HG03469 (cell line): ENCODE measurements around the gene IL17D.
"Not testable (repeated sequence)": the region's sequence is repeated elsewhere in the genome, so short reads cannot be mapped to it uniquely, and the experiment has no call there.

Experiments
- ATAC-seq: cut with Tn5 transposase; IDR thresholded peaks from one replicate; pipeline ENCODE4 v1.9.1; 2021; ENCODE audit warnings: mild to moderate bottlenecking, moderate library complexity, moderate number of reproducible peaks; ENCODE audit not compliant: unreplicated experiment

Gene IL17D, protein sequence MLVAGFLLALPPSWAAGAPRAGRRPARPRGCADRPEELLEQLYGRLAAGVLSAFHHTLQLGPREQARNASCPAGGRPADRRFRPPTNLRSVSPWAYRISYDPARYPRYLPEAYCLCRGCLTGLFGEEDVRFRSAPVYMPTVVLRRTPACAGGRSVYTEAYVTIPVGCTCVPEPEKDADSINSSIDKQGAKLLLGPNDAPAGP

DNA sequence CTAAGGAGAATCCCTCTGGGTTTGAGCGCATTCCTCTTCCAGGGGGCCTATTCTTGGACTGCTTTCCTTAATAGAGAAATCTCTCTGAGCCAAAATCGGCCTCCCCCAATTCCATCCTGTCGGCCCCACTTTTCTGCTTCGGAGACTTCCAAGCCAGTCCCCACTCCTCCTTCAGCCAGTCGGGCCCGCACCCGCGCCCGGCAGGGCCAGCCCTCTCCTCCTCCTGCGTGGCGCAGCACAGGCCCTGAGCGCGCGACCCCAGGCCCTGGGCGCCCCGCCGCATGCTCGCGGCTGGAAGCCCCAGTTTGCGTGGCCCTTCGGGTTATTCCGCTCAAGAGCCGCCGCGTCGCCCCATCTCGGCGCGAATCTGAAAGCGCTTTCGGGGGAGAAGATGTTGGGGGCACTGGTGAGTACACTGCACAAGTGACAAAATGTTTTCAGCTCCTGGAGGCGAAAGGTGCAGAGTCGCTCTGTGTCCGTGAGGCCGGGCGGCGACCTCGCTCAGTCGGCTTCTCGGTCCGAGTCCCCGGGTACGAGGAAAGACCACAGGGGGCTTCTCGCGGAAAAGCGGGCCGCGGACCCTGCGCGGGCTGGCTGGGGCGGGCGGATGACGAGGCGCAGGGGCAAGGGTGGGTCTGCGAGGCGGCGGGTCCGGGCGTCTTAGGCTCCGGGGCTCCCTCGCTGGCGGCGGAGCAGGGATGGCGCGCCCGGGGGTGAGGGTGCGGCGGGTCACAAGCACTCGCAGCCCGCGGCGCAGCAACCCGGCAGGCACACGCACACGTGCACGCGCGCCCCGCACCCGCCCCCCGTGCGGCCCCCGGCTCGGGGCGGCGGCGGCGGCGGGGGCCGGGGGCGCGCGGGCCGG, at the start of gene IL17D:
Gene IL17D, plus strand, starts transcription at position 785 of the 865 bp plus-strand sequence. CDS start 303 bp downstream, outside the sequence.
- ATAC-seq: no peak

DNA sequence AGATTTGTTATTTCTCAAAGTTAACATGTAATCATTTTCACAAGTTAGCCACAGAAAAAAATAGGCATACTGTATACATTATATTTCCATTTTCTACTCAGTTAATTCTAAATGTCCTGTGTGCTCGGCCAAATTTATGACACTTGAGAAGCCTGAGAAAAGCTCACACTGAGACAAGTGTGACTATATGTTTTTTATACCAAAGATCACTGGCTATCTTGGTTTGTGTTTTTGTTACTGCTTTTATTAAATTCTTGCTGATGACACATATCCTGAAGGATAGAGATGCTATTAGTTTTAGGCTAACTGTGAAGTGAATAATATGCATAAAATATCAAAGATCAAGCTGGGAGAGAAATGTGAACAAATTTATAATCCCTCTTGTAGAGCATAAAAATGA, 49.3 kb upstream of the IL17D start:
- no peak for ATAC-seq

DNA sequence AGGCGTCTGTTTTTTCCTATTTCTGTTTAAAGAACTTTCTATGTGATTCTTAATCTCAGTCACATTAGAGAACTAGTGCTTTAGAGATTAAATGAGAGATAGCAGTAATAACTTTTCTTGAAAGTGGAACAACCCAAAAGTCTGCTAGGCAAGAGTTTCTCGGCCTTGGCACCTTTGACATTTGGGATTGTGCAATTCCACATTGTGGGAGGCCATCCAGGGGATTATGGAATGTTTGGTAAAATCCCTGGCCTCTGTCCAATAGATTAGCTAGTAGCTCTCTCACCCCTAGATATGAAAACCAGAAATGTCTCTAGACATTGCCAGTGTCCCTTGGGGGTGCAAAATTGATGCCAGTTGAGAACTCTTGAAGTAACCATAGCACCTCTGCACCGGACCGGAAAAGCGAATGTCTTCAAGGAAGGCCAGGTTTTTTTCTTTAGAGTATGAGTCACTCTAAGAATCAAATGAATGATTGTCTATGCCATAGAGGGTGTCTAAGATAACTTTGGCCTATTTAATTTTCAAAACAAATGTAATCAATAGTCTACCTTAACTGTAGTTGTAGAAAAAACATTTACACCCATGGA, 45.0 kb upstream of the IL17D start:
- no peak for ATAC-seq

DNA sequence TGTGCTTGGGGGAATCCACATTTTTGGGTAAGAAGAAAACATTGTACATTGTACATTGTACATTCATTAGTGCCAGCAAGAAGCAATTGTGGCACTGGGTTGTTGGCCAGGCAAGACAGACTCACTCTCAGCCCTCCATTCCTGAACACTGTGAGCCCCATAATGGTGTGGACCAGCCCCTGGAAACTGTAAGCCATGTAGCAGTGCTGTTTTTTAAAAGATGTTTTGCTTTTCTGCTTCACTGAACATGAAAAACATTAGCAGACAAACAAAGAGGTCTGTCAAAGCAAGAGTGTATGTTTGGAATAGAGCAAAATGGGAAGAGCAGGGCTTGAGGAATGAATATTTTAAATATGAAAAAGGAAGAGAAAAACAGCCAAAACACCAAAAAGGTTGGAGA, 39.1 kb upstream of the IL17D start:
- ATAC-seq: no peak

DNA sequence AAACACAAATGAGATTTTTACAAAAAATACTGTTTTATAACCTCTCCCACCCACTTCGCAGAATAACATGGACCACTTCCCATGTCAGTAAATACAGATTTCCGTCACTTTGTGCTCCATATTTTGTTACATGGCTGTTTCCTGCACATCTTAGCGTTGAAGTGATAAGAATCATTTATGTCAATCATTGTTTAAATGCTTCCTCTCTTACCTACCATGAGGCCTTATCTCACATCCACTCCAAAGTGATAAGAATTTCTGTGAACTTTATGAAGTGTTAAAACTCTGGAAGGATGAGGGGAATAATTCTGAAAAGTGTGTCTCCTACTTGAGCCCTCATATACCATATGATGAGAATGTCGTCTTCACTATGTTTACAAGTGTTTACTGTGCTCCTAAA, 36.6 kb upstream of the IL17D start:
- no peak for ATAC-seq

DNA sequence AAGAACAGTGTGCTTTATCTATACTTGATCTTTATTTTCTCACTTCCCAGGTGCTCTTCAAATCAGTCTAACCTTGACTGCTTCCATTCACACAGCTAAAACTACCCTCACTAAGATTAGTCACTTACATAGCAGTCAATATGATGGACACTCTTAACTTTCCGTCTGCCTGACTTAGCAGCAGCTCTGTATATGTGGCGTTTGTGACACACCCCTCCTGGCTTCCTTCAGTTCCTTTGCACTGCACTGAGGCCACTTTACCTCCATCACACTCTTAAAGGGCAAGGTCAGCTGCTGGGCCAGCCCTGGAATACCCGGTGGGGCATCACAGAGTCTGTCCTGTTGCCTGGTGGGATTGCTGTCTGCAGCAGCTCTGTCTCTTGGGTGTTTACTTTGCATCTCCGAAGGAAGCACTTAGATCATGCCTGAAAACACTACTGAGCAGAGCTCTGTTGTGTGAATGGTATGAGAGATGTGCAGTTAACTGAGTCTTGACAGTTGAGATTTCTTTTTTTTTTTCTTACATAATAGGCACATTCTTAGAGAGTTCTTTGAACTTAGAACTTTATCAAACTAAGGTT, 35.6 kb upstream of the IL17D start:
- no peak for ATAC-seq

DNA sequence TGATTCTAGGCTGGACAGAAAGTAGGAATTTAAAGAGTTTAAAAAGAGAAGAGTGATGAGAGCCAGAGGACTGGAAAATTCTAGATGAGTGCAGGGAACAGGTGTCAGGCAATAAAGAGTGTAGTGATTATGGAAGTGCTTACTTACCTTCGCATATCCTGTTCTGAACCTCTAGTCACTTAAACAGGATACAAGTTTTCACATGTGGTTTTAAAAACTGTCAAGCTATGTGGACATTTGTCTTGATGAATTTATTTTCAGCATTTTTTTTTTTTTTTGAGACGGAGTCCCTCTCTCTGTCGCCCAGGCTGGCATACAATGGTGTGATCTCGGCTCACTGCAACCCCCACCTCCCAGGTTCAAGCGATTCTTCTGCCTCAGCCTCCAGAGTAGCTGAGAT, 34.3 kb upstream of the IL17D start:
- ATAC-seq: no peak

DNA sequence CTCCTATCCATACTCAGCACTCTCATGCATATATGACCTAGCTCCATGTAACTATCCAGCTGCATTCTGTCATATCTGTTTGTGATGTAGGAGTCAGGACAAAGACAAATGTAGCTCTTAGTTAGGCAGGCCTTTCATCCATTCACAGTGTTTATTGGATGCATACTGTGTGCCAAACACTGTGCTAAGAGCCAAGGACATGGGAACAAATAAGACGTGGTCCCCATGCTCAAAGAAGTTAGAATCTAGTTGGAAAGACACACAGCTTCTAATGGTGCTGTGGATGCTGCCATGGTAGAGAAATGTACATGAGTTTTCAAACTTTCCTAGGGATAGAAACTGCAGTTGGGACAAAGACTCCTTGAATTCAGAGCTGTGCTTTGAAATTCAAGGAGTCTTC, 31.7 kb upstream of the IL17D start:
- ATAC-seq: no peak

DNA sequence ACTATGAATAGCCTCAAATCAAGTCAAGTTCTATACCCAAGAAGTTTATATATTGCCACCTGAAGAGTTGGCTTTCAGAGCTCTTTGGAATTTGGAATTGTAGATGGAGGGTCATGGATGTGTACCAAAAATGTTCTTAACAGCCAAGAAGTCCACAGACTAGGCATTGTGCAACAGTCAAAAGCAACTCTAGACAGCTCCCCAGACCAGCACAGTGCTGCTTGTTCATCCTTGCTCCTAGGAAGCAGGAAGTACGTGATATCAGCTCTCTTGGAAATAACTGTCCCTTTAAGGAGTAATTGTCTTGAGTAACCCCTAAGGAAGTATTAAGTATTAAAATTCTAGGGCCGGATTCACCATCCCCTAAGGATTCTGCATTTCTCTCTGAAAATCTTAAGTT, 30.7 kb upstream of the IL17D start:
- no peak for ATAC-seq

DNA sequence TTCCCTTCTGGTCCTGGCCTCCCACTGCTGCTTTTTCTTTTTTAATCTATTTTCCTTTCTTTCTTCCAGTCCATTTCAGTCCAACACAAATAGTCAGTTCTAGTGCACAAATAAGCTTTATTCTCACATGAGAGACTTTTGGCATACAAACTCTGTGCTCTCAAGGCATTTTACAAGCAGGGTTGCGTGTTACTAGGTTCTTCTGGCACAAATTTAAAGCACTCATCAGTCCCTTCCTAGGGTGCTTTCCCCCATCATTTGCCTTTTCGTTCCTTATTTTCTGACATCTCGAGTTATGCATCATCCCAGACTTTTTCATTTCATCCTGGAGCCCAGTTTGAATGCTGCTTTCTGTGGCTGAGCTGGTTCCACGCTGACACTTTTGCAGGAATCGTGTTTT, 29.8 kb upstream of the IL17D start:
- no peak for ATAC-seq

DNA sequence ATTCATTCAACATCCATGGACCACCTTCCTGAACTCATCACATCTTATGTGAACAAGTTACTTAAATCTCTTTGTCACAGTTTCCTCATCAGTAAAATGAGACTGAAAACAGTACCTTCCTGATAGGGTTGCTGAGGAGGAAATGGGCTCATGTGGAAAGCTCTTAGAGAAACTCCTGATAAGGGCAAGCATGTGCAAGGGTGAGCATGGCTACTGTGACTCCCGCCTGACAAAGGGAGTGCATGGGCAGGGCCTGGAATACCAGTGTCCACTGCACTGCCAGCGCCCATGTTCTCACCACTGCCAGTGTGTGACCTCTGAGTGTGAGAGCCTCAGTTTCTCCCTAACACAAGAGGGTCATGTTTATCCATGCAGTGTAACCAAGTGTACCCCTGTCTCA, 27.3 kb upstream of the IL17D start:
- no peak for ATAC-seq

DNA sequence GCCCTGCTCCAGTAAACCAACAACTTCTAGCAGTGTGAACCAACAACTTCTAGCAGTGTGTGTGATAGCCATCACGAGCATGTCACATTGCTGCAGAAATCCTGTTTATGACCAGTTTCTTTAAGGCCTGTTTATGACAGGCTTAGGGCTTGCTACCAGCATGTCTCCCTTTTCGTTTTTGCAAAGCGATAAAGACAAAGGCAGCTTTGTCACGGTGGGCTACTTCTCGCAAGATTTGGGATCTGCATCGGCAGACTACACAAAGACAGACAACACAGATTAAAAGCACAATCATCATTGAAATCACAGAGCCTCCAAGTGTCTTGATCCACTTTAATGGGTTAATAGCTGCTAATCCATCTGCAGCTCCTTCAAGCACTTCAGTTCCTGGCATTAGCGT, 24.9 kb upstream of the IL17D start:
- ATAC-seq: not testable (repeated sequence)

DNA sequence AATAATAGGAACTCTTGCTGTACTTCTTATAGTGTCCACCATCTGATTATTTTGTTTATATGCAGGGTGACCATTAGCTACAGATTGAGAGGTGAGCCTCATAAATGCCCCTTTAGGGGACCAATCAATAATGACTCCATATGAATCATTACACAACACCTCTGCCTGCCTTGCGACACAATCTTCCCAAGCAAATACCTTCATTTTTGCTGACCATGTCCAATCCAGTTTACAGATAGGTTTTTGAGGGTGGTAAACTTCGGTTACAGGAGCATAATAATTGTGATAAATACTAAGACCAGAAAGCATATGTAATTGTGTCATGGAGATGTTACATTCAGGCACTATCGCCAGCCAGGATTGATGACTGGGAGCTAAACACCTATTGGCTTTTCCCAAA, 23.6 kb upstream of the IL17D start:
- no peak for ATAC-seq

DNA sequence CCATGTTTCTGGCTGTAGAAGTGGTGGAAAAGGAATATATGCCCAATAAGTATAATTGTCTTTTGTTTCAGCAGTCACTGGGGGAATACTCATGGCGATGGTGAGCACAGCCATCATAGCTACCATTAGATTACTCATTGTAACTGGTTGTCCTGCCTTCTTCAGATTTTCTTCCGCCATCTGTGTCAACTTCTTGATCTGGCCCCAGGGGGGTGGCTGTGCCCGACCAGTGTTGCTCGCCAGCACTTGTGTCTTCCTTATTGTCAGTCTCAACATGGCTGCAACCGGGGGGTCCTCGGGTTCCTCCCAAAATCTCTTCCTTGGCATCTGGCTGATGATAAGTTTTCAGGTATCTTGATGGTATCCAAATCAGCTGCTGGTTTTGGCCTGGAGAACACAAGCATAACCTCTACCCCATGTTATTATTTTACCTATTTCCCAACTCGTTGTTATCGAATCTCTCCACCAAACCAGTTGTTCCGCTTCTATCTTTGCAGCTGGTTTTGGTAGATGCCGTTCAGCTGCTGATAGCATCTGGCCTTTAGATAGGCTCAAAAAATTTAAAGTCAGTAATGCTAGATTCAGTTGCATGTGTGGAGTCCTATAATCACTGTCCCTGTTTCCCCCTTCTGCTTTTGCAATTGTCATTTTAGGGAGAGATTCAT, 23.0 kb upstream of the IL17D start:
- no peak for ATAC-seq

DNA sequence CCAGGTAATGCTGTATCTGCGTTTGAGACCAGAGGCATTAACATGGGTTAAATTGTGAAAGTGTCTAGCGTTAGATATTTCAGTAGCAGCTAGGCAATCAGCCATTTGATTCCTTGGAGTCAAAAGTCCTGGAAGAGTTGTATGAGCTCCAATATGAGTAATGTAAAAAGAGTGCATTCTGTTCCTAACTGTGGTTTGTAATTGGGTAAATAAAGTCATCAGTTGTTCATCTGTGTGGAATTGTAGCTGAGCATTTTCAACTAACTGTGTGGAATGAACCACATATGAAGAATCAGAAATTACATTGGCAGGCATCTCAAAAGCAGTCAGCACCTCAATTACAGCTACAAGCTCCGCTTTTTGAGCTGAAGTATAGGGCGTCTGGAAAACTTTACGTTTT, 22.0 kb upstream of the IL17D start:
- not testable (repeated sequence) for ATAC-seq

DNA sequence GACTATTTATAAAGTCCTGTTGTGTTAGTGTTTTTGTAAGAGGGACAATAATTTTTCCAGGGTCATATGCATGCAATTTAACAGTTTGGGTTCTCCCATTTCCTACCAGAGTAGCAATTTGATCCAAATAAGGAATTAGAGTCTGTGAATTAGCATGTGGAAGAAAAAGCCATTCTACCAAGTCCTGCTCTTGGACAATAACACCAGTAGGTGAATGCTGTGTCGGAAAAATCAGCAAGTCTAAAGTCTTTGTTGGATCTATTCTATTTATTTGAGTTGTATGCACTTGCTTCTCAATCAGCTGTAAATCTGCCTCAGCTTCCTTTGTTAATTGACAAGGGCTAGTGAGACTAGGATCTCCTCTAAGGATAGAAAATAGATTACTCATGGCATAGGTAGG, 21.4 kb upstream of the IL17D start:
- ATAC-seq: no peak

DNA sequence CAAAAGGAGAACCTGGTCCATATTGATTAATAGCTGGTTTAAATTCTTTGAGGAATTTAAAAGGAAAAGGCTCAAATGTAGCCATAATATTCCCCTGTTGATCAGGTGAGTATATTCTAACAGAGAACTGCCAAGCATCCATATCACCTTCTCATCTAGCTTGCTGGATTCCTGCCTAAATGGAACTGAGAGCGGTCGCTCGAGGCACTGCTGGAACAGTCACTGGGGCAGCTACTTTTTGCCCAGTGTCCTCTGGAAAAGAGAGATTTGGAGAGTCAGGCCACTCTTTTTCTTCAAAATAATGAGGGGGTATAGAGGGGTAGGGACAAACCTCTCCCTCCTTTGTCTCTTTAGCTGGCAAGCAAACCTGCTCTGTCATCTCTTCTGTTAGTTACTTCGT, 19.5 kb upstream of the IL17D start:
- ATAC-seq: no peak

DNA sequence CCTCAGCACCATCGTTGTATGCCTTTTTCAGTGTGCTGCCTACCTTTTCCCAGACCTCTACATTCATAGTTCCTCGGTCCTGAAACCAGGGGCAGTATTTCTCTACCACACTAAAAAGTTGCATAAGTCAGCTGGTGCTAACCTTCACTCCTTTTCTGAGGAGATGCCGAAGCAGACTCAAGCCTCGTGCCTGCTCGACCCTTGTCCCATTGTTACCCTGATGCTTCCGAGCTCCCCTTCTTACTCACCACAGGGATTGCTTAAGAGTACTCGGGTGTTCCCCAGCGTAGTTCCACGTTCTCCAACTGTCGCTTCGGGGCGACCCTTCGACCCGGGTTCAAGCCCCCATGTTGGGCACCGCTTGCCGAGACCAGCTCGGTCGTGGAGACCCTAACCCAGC, 19.0 kb upstream of the IL17D start:
- ATAC-seq: no peak

DNA sequence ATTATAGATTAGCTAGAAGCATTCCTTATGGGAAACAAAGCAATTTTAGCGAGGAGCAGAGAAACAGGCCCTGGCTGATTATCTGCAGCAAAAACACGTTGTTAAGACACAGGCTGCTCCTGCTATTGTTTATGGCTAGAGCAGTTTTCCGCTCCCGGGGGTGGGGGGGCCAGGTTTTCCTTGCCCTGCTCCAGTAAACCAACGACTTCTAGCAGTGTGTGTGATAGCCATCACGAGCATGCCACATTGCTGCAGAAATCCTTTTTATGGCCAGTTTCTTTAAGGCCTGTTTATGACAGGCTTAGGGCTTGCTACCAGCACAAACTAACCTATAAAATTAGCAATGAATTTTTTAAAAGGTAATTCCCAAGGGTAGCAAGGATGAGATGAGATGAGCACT, 18.4 kb upstream of the IL17D start:
- ATAC-seq: no peak

DNA sequence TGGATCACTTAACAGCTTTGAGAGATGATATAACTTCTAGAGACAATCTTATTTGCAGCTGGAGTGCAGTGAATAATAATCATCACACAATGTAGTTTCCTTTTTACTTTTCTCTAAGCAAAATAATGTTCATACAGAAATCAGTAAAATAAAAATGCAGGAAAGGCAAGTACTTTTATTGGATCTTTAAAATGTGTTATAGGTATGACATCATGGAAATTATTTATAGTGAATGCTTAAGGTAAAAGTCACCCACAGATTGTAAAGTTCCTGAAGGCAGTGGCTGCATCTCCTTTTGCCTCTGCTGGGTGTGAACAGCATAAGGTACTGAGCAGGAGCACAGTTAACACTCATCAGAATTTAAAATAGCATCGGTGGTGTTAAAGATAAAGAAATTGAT, 17.3 kb upstream of the IL17D start:
- no peak for ATAC-seq

DNA sequence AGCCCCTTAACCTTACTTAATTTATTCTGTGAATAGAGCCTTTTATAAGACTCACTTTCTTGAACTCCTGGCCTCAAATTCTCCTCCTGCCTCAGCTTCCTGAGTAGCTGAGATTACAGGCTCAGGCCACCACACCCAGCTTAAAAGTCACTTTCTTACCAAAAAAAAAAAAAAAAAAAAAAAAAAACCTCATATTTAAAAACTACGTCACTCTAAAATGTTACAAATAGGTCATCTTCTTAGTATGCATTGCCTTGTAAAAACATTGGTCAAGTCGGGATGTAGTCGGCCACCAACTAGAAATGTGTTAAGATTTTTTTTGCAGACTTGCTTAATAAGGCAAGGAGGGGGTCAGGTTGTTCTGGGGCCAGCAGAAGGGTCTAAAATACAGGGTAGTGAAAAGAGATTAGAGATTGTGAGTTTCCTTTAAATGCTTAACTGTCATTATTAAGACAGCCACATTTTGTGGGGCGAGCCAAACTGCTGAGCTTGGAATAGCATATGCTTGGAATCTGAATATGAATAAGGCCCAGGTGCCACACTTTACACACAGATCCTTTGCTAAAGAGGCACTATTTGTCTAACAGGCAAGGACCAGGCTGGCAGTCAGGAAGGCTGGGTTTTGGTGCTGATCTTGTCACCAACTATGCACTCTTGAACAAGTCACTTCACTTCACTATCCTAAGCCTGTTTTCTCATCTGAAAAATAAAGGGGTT, 16.5 kb upstream of the IL17D start:
- ATAC-seq: no peak
